H1 (cell line): Measurements from ENCODE around the gene ABCD1. TPM values are rescaled to one million over a fixed set of nuclear protein-coding genes. Genes with fewer than 3 reads are reported as not detected.
"Not testable (repeated sequence)": the region's sequence is repeated elsewhere in the genome, so short reads cannot be mapped to it uniquely, and the experiment has no call there.

Experiments
- CTCF ChIA-PET: fragments of 300-600 bp; sonication (Branson Sonifier 250); formaldehyde crosslinking; loops from one replicate; lab custom pipeline; 2021; ENCODE audit not compliant: partially characterized antibody; lab: Charles Lee
- POLR2A ChIA-PET: fragments of 300-600 bp; sonication (Branson Sonifier 250); formaldehyde crosslinking; loops from one replicate; lab custom pipeline; 2021; ENCODE audit warnings: inconsistent platforms; ENCODE audit not compliant: partially characterized antibody; lab: Charles Lee
- DNase-seq, 2 experiments: peaks; one replicate each; pipeline versions ENCODE4 v3.0.0 to v3.0.0-alpha.2; 2010 to 2022; ENCODE audit warnings: low spot score in 2 of 2, low read depth in 1 of 2, mixed read lengths in 1 of 2
- FAIRE-seq: peaks from 2 replicates; lab custom pipeline; 2011; peaks lifted over from hg19 to GRCh38; lab: Jason Lieb, UNC
- H2AFZ ChIP-seq: 2 replicates; pipeline ENCODE4 v1.8.1; 2012; ENCODE audit warnings: low read length, inconsistent platforms
- H2AK5ac ChIP-seq: 2 replicates; pipeline ENCODE4 v1.6.1; 2013; ENCODE audit warnings: low read depth, low read length
- H2BK120ac ChIP-seq: replicated peaks from 2 replicates; pipeline ENCODE3; 2013; ENCODE audit warnings: low read depth, low read length, inconsistent platforms
- H2BK12ac ChIP-seq: 2 replicates; pipeline ENCODE4 v1.6.1; 2013; ENCODE audit warnings: low read depth, low read length
- H2BK15ac ChIP-seq: 2 replicates; pipeline ENCODE4 v1.6.1; 2013; ENCODE audit warnings: low read length
- H2BK20ac ChIP-seq: 2 replicates; pipeline ENCODE4 v1.6.1; 2013; ENCODE audit warnings: low read length
- H2BK5ac ChIP-seq: 2 replicates; pipeline ENCODE4 v1.6.1; 2013; ENCODE audit warnings: low read depth, low read length
- H3K14ac ChIP-seq: 2 replicates; pipeline ENCODE4 v1.6.1; 2013; ENCODE audit warnings: inconsistent platforms; ENCODE audit not compliant: insufficient read length
- H3K18ac ChIP-seq: 2 replicates; pipeline ENCODE4 v1.6.1; 2013; ENCODE audit warnings: low read length; ENCODE audit errors: extremely low read depth
- H3K23ac ChIP-seq: 2 replicates; pipeline ENCODE4 v1.6.1; 2013; ENCODE audit warnings: inconsistent platforms; ENCODE audit not compliant: insufficient read length
- H3K23me2 ChIP-seq: 2 replicates; pipeline ENCODE4 v1.6.1; 2013; ENCODE audit warnings: low read depth, low read length
- H3K27ac ChIP-seq: 2 replicates; pipeline ENCODE4 v1.6.1; 2011; ENCODE audit warnings: low read depth, low read length, inconsistent platforms
- H3K27me3 ChIP-seq, 4 experiments: replicated peaks in 1 of 4; 1 replicate in 1 of 4; 2 replicates in 3 of 4; pipeline versions ENCODE4 v1.6.1 to v1.8.1; 2011 to 2013; ENCODE audit warnings: low read length in 3 of 4, mild to moderate bottlenecking in 3 of 4, inconsistent platforms in 2 of 4, mixed read lengths in 2 of 4, moderate library complexity in 1 of 4; ENCODE audit not compliant: control insufficient read depth in 3 of 4, insufficient read depth in 3 of 4; ENCODE audit errors: extremely low read depth in 1 of 4
- H3K36me3 ChIP-seq, 4 experiments: 2 replicates each; pipeline versions ENCODE4 v1.6.1 to v1.8.1; 2011 to 2013; ENCODE audit warnings: mild to moderate bottlenecking in 4 of 4, low read length in 3 of 4, moderate library complexity in 2 of 4, control low read depth in 1 of 4, inconsistent platforms in 1 of 4; ENCODE audit not compliant: insufficient read depth in 4 of 4, control insufficient read depth in 2 of 4
- H3K4ac ChIP-seq: replicated peaks from 2 replicates; pipeline ENCODE3; 2013; ENCODE audit warnings: low read length, low read depth, mixed read lengths, inconsistent platforms; ENCODE audit not compliant: insufficient read length
- H3K4me1 ChIP-seq, 4 experiments: replicated peaks in 1 of 4; 1 replicate in 1 of 4; 2 replicates in 3 of 4; pipeline versions ENCODE4 v1.6.1 to v1.8.1; 2011 to 2013; ENCODE audit warnings: low read length in 3 of 4, inconsistent platforms in 2 of 4, mixed read lengths in 1 of 4; ENCODE audit not compliant: insufficient read depth in 4 of 4, control insufficient read depth in 3 of 4
- H3K4me2 ChIP-seq, 2 experiments: 2 replicates each; pipeline versions ENCODE4 v1.6.1 to v1.8.1; 2011 to 2013; ENCODE audit warnings: low read depth in 2 of 2, low read length in 2 of 2, control low read depth in 1 of 2, inconsistent platforms in 1 of 2, mild to moderate bottlenecking in 1 of 2; ENCODE audit not compliant: insufficient read depth in 1 of 2
- H3K4me3 ChIP-seq, 4 experiments: fragments of 200-600, 300-600 bp in 1 of 4; sonication (generic), shearing (Covaris generic), sonication (Bioruptor Twin) in 1 of 4; 2 replicates each; pipeline versions ENCODE4 v1.5.1 to v1.8.1; 2011 to 2016; ENCODE audit warnings: low read length in 4 of 4, low read depth in 3 of 4, control low read depth in 2 of 4, inconsistent platforms in 2 of 4, mild to moderate bottlenecking in 2 of 4, mixed read lengths in 1 of 4, moderate library complexity in 1 of 4; ENCODE audit not compliant: insufficient read depth in 2 of 4; ENCODE audit errors: extremely low read depth in 1 of 4
- H3K56ac ChIP-seq: replicated peaks from 2 replicates; pipeline ENCODE3; 2013; ENCODE audit warnings: low read depth, mild to moderate bottlenecking, mixed read lengths, low read length, inconsistent platforms; ENCODE audit not compliant: insufficient read length
- H3K79me1 ChIP-seq: 2 replicates; pipeline ENCODE4 v1.6.1; 2013; ENCODE audit warnings: low read depth, low read length, control low read depth
- H3K79me2 ChIP-seq, 2 experiments: 2 replicates each; pipeline versions ENCODE4 v1.6.1 to v1.8.1; 2012 to 2013; ENCODE audit warnings: low read length in 2 of 2, mild to moderate bottlenecking in 2 of 2, inconsistent platforms in 1 of 2; ENCODE audit not compliant: insufficient read depth in 2 of 2, control insufficient read depth in 1 of 2
- H3K9ac ChIP-seq, 4 experiments: replicated peaks in 1 of 4; 1 replicate in 1 of 4; 2 replicates in 3 of 4; pipeline versions ENCODE4 v1.6.1 to v1.8.1; 2011 to 2013; ENCODE audit warnings: low read depth in 3 of 4, low read length in 3 of 4, control low read depth in 2 of 4, mild to moderate bottlenecking in 2 of 4, moderate library complexity in 2 of 4, inconsistent platforms in 1 of 4; ENCODE audit errors: extremely low read depth in 1 of 4
- H3K9me3 ChIP-seq, 2 experiments: 2 replicates each; pipeline versions ENCODE4 v1.6.1 to v1.8.1; 2012 to 2013; ENCODE audit warnings: mild to moderate bottlenecking in 2 of 2, moderate library complexity in 2 of 2, control low read depth in 1 of 2, inconsistent platforms in 1 of 2, low read depth in 1 of 2, low read length in 1 of 2, mixed read lengths in 1 of 2; ENCODE audit not compliant: insufficient read depth in 2 of 2
- H4K20me1 ChIP-seq, 2 experiments: replicated peaks in 1 of 2; 2 replicates each; pipeline versions ENCODE3 to v1.8.1; 2011 to 2013; ENCODE audit warnings: inconsistent platforms in 2 of 2, low read length in 2 of 2, mild to moderate bottlenecking in 1 of 2; ENCODE audit not compliant: insufficient read depth in 2 of 2, control insufficient read depth in 1 of 2
- H4K5ac ChIP-seq: 2 replicates; pipeline ENCODE4 v1.6.1; 2013; ENCODE audit warnings: low read length, low read depth, mixed read lengths, inconsistent platforms; ENCODE audit not compliant: insufficient read length
- H4K8ac ChIP-seq: 2 replicates; pipeline ENCODE4 v1.8.0; 2013; ENCODE audit warnings: mild to moderate bottlenecking, moderate library complexity, low read length, inconsistent platforms; ENCODE audit not compliant: insufficient read depth; ENCODE audit errors: extremely low read depth
- H4K91ac ChIP-seq: replicated peaks from 2 replicates; pipeline ENCODE3; 2013; ENCODE audit warnings: low read length, mixed read lengths, inconsistent platforms; ENCODE audit not compliant: insufficient read length
- WGBS, 2 experiments: shearing (Covaris generic) in 1 of 2; methylation state at CpG; one replicate each; pipeline versions ENCODE4 v1.1.6 to v1.1.7; 2013 to 2015; ENCODE audit warnings: low lambda C conversion rate in 2 of 2, mixed read lengths in 2 of 2, inconsistent platforms in 1 of 2, low coverage in 1 of 2, missing lambda C conversion rate in 1 of 2; ENCODE audit not compliant: insufficient replicate concordance in 2 of 2, insufficient coverage in 1 of 2, insufficient read length in 1 of 2; ENCODE audit errors: extremely low coverage in 1 of 2, missing lambda C conversion rate in 1 of 2; 5-methylcytosine and 5-hydroxymethylcytosine counted together
- polyA plus RNA-seq, 7 experiments: library from polyadenylated mRNA; depleted of rRNA in 3 of 7; stranded (reverse) in 5 of 7; unstranded in 2 of 7; fragments of >200 nt in 5 of 7; fragments of 200-250 nt in 2 of 7; gene quantifications; 1 replicate in 5 of 7; 2 replicates in 1 of 7; 4 replicates in 1 of 7; pipeline versions ENCODE4 v1.2.1 to v1.2.3, GENCODE V29; 2011 to 2013; ENCODE audit warnings: missing spikeins in 2 of 7, mixed read lengths in 2 of 7
- total RNA-seq: library from RNA; stranded (reverse); fragmentation: NEBNext Ultra II Directional; extraction: Animal tissue kit (Norgen Biotek cat#: 25700); gene quantifications from 2 replicates; pipeline ENCODE4 v1.2.1, GENCODE V29; 2021

Gene ABCD1
- total and polyA plus RNA-seq, 2 of the 8 experiments (the other 6 are each of a cell fraction or from before 2014, with no cell fraction given) = 3.1 to 6.6 TPM

GRCh38 chrX:153746991-153747390 is 22.3 kb downstream of the ABCD1 start:
- H4K20me1 ChIP-seq, H3K4ac ChIP-seq, H4K91ac ChIP-seq, H2BK20ac ChIP-seq, H2BK15ac ChIP-seq, DNase-seq, H3K9ac ChIP-seq, H2BK12ac ChIP-seq, H3K27ac ChIP-seq, H3K18ac ChIP-seq, H4K5ac ChIP-seq, H2BK5ac ChIP-seq, H2BK120ac ChIP-seq, H3K56ac ChIP-seq, H3K14ac ChIP-seq, H3K79me2 ChIP-seq, H3K79me1 ChIP-seq, H3K36me3 ChIP-seq, H2AK5ac ChIP-seq, H3K9me3 ChIP-seq, H3K23ac ChIP-seq, H3K23me2 ChIP-seq, H3K4me2 ChIP-seq, H2AFZ ChIP-seq, H3K27me3 ChIP-seq, FAIRE-seq, H4K8ac ChIP-seq, H3K4me1 ChIP-seq, H3K4me3 ChIP-seq: not testable (repeated sequence)
- WGBS, 2 experiments = 95% methylated on average over 6 of the region's 6 CpGs; no CpG with 5 or more reads in 1 of the 2 experiments
- POLR2A ChIA-PET = interaction anchor here (0.6 kb wide), 1 partner anchor 368 kb away, joined by 3 read pairs; no protein-coding TSS in a partner anchor
- CTCF ChIA-PET = interaction anchor here (1.0 to 1.5 kb wide), 2 partner anchors 17 to 20 kb away, joined by 3 to 4 read pairs; partner anchors contain the start of gene PLXNB3

GRCh38 chrX:153749017-153749416 is 24.4 kb downstream of the ABCD1 start:
- H2BK5ac ChIP-seq, H2BK12ac ChIP-seq, H3K9me3 ChIP-seq, H3K4me2 ChIP-seq, H3K27me3 ChIP-seq, H2AFZ ChIP-seq, H2BK120ac ChIP-seq, H4K20me1 ChIP-seq, H4K5ac ChIP-seq, H3K4ac ChIP-seq, DNase-seq, CTCF ChIA-PET, H3K36me3 ChIP-seq, H3K23ac ChIP-seq, H3K79me1 ChIP-seq, H3K27ac ChIP-seq, H3K79me2 ChIP-seq, H3K14ac ChIP-seq, H3K56ac ChIP-seq, H4K91ac ChIP-seq, FAIRE-seq, H4K8ac ChIP-seq, H3K23me2 ChIP-seq, H2BK20ac ChIP-seq, H2AK5ac ChIP-seq, H3K18ac ChIP-seq, H3K4me1 ChIP-seq, H3K9ac ChIP-seq, H3K4me3 ChIP-seq, H2BK15ac ChIP-seq: not testable (repeated sequence)
- WGBS, 2 experiments = 89% methylated on average over 5 of the region's 7 CpGs; no CpG with 5 or more reads in 1 of the 2 experiments
- POLR2A ChIA-PET = interaction anchor here (0.7 to 2.0 kb wide), 2 partner anchors 22 to 223 kb away, joined by 5 read pairs; partner anchors contain the start of gene HCFC1
